Suppressor macrophage treated with lipopolysaccharide for 1 hour (primary cell): Measurements from ENCODE around the gene NUP62.
A peak's percentile ranks its signal among the peaks of the same experiment; 100 is the strongest.

Experiments used
- DNase-seq, 3 donors: peaks; one replicate each; pipeline ENCODE4 v3.0.0-alpha.2; 2020 to 2022

NUP62 gene

GRCh38 chr19:49924004-49924880, 5.1 kb downstream of the NUP62 start:
- no peak for DNase-seq

DNA sequence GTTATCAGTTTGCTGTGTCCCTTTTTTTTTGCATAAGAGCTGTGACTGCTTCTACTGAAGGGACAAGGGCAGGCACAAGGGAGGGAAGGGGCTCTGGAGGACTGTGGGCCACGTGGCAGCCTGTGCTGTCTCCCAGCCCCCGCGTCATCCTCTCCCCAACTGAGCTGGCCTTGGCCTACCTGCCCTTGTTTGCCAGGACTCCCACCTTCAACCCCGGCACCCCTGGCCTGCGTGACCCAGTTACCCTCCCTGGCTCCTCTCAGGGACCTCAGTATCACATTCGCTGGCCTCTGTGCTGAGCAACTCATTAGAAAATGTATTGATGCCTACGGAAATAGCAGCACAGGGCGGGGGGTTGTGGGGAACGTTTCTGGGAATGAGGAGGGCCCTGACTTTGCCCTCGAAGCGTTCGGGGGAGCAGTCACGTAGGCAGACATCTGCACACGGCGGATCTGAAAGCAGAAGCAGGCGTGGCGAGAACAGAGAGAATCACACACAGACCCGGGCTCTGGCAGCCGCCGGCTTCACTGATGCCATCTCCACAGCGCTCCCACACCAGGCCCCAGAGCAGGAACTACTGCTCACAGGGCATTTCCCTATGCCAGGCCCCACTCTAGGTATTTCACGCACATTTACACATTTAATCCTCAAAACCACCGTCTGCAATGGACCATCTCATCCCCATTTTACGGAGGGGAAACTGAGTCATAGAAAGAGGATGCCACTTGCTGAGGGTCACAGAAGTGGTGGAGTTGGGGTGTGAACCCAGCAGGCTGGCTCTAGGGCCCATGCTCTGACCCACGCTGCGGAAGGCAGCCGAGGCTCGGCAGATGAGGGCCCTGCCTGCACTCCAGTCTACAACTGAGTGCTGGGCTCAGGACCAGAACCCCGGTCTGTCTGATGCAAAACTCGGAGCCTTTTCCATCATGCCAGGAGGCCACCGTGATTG, 6.0 kb downstream of the NUP62 start:
- peak; percentile 58 to 73 (median 70) for DNase-seq

- DNase-seq, result peak; percentile 74 to 80 (median 76)
These were observed 7.2 kb downstream of the NUP62 start for GRCh38 chr19:49921871-49922795.

DNA sequence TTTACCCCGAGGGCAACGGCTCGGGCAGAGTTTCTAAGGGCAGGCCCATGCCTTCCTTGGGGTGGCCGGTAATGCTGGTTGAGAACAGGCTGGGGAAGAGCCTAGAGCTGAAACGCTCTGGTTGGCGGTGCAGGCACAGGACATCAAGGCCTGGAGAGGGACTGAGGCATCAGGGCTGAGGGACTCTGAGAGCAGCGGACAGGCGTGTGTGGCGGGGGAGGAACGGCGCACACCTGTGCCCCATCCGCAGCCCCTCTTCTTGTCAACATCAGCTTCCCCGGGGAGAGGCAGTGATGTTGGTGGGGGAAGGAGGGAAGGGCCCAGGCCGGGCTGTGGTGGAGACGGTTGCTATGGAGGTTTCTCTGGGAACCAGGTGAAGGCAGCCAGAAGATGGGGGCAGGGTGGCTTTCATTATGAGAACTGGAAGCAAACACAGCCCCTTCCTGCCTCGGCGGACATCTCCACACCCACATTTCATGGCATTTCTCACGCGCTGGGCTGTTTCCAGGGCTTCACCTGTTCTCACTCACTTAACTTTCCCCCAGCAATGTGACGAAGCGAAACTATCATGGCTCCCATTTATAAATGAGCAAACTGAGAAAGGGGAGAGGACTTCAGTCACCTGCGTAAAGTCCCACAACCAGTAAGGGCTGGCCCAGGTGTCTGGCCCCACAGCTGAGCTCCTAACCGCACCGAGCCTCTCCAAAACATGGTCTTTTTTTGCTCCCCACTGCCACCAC, 8.5 kb downstream of the NUP62 start:
- DNase-seq, result no peak

- no peak for DNase-seq
These were observed 11.2 kb downstream of the NUP62 start for GRCh38 chr19:49918089-49918488.

DNA sequence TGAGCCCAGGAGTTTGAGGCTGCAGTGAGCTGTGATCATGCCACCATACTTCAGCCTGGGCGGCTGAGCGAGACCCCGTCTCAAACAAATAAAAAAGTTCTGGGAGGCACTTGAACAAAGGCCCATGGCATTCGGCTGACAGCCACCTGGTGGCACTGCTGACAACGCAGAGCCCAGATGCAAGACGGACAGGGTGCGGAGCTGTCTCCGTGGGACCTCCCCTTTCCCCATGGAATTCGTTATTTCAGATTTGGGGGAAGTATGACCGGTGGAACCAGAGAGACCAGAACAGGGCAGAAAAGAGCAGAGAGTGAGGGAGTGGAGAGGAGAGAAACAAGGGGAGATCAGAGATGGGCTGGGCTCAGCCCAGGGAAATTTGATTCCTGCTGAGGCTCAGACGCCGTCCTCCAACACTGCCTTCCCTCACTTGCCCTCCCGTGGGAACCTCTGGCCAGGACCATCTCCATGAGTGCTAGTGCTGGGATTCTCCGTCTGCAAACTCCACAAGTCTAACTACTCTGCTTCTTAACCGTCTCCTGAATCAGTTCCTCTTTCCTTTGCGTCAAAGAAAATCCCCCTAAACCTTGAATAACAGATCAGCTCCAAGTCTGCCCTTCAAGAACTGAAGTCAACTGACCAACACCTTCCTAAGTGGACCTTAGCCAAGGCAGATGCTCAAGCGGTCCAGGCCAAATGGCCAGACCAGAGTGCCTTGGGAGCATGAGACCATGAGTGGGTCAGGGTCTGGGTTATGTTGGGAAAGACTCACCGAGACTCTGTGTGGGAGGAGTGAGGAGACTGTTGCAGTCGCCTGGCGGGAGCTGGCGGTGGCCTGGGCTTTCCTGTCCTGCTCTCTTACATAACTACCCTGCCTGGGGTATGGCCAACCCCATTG, 12.2 kb downstream of the NUP62 start:
- DNase-seq, result peak; percentile 90 to 91 (median 90)

- no peak for DNase-seq
These were observed 14.0 kb downstream of the NUP62 start for GRCh38 chr19:49915271-49915670.

- DNase-seq, result no peak
These were observed 15.6 kb downstream of the NUP62 start for GRCh38 chr19:49913720-49914119.

- no peak for DNase-seq
These were observed 16.2 kb downstream of the NUP62 start for GRCh38 chr19:49912965-49913685.

DNA sequence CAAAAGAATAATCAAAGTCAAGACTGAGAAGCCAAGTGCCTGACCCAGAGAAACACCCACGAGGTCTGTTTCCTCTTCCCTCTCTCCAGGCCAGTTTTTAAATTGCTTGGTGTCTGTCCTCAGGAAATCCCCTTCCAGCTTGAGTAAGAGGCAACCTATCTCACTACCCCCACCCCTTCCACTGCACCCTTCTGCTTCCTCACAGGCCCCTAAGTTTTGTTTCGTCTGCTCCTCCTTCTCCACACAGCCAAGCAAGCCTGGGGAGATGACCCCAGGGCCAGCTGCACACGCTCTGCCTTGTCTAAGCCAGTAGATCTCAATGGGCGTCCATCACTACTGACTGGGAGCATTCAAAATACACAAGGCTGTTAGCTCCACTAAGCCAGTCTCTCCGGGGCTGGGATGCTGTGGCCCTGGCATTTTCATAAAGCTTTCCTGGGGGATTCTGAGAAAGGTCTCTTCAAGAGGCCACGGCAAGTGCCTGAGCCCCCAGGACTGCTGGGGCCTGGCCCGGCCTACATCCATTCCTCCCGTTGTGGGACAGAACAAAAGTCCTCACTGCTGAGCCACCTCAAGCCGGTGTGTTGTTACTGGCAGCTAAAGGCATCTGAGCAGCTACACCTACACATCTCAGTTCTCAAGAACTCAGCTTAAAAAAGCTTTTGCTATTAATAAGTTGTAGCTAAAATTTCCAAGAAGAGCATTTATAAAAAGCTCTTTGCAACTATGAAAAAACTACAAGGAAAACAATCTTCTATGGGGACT, 17.7 kb downstream of the NUP62 start:
- DNase-seq, result peak; percentile 90 to 95 (median 92)

DNA sequence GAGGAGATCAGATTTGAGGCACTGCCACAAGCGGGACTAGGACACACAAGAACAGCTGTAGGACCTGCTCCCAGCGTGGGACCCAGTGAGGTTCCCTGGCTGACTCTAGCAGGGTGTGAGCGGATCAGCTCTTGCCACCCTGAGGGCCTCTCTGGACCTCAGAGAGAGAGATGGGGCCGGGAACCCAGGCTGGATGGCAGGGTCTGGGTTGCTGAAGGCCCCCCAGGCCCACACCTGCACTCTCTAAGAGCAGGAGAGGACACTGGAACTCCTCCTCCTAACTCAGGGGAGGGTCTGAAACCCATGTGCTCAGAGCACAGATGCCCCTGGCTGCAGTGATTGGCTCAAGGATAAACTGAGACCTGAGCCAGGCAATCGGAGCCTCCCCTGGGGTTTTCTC, 19.1 kb downstream of the NUP62 start:
- DNase-seq, result no peak

GRCh38 chr19:49908480-49909420, 20.6 kb downstream of the NUP62 start:
- no peak for DNase-seq

- DNase-seq, result no peak
These were observed 21.4 kb downstream of the NUP62 start for GRCh38 chr19:49907745-49908446.

DNA sequence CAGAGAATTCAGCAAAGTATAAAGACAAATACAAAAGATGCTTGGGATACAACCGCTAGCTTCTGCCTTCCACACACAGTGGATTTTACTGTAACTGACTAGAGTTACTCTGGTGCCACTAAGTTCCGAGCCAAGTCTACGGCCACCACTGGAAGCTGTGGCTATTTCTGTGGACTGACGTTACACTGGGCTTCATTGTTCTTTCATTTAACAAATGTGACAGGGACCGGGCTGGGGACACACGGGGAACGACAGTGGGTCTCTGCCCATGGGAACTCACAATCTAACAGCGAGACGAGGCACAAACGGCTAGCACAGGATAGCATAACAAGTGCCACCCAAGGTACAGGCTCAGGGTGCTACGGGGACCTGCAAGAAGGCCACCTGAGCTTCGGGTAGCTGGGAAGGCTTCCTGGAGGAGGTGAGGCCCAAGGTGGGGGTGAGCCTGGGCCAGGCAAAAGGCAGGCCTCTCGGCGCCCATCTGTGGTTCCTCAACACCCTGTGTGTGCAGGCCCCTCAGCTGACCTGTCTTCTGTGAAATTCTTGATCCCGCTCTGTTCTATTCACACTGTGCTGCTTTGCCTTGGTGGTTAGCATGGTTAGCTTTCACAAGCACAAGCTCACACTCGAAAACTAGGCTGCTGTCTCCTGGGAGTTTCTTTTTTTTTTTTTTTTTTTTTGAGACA, 22.3 kb downstream of the NUP62 start:
- DNase-seq, result no peak

DNA sequence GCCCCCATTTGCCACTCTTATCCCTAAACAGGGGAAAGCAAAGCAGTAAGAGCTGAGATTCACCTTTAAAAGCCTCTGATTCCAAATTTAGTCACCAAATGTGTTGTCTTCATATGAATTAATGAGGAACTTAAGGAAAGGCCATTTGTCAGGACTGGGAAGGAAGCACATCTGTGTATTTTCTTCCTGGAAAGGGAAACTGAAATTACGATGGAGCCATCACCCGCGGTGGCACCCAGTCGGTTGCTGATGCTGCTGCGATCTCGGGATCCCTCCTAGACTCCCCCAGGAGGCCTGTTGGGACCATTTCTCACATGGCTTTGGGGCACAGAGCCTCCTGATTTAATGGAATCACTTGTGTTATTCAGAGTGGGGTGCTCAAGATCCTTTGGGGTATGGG, 25.2 kb downstream of the NUP62 start:
- peak; percentile 86 to 94 (median 88) for DNase-seq

GRCh38 chr19:49896863-49897621, 32.3 kb downstream of the NUP62 start, which contains the start of gene IL4I1:
IL4I1 (minus strand) TSS chr19:49896887; CDS start chr19:49896160, 727 bp downstream.
- peak; percentile 94 to 96 (median 95) for DNase-seq
